A673 (cell line): ENCODE data around the gene F3.

Experiments used
- CTCF ChIP-seq: fragments of 300-800, 200-600 bp; sonication (generic); conservative IDR thresholded peaks from 2 replicates; pipeline ENCODE4 v1.5.1; 2017; ENCODE audit warnings: low read depth, mild to moderate bottlenecking, antibody characterized with exemption, low read length, moderate library complexity, mixed read lengths
- EZH2 ChIP-seq: fragments of 200-600 bp; sonication (generic); IDR thresholded peaks from 2 replicates; pipeline ENCODE4 v1.6.1; 2017; ENCODE audit warnings: borderline replicate concordance, low read depth, mild to moderate bottlenecking, mixed read lengths, antibody characterized with exemption, low read length; ENCODE audit not compliant: poor library complexity, severe bottlenecking

- TF ChIP-seq CTCF (no peak), EZH2 (no peak)
Measured at GRCh38 chr1:94554580-94554979, 13.0 kb upstream of the F3 start.
